Endothelial cell (in vitro differentiated cells): ENCODE data around the gene FGGY. TPM values are rescaled to one million over a fixed set of nuclear protein-coding genes. Genes with fewer than 3 reads are reported as not detected.

Source experiments
- DNase-seq: peaks from one replicate; pipeline ENCODE4 v3.0.0; 2021; ENCODE audit warnings: low spot score
- H3K27ac Mint-ChIP-seq: one replicate; pipeline ENCODE4 v1.8.0; 2021; ENCODE audit warnings: mixed read lengths, inconsistent platforms; ENCODE audit not compliant: unreplicated experiment
- H3K27me3 Mint-ChIP-seq: one replicate; pipeline ENCODE4 v1.8.0; 2021; ENCODE audit warnings: mild to moderate bottlenecking, moderate library complexity, mixed read lengths, inconsistent platforms; ENCODE audit not compliant: unreplicated experiment
- H3K36me3 Mint-ChIP-seq: one replicate; pipeline ENCODE4 v1.8.0; 2021; ENCODE audit warnings: mild to moderate bottlenecking, low read depth, mixed read lengths, inconsistent platforms; ENCODE audit not compliant: unreplicated experiment
- H3K4me1 Mint-ChIP-seq: one replicate; pipeline ENCODE4 v1.8.0; 2021; ENCODE audit warnings: mild to moderate bottlenecking, mixed read lengths, inconsistent platforms; ENCODE audit not compliant: unreplicated experiment
- H3K4me3 Mint-ChIP-seq: one replicate; pipeline ENCODE4 v1.8.0; 2021; ENCODE audit warnings: mild to moderate bottlenecking, mixed read lengths, inconsistent platforms; ENCODE audit not compliant: unreplicated experiment
- H3K9me3 Mint-ChIP-seq: one replicate; pipeline ENCODE4 v1.8.0; 2021; ENCODE audit warnings: mixed read lengths, inconsistent platforms; ENCODE audit not compliant: unreplicated experiment
- microRNA-seq: library from miRNA; unstranded; fragments of <30 nt; microRNA quantifications from one replicate; pipeline ENCODE4, GENCODE V29; 2020; ENCODE audit not compliant: unreplicated experiment
- total RNA-seq: library from RNA; stranded (reverse); fragmentation: NEBNext Ultra II Directional; extraction: Animal tissue kit (Norgen Biotek cat#: 25700); gene quantifications from one replicate; pipeline ENCODE4 v1.2.1, GENCODE V29; 2021; ENCODE audit not compliant: unreplicated experiment
- TF ChIP-seq, protein P1 (sequence below): fragments of 200-600 bp; sonication (generic); IDR thresholded peaks from one replicate; pipeline ENCODE4 v1.5.0; 2021; ENCODE audit warnings: antibody characterized with exemption; ENCODE audit not compliant: unreplicated experiment

The FGGY gene
- total RNA-seq, 1 donor from 2014 or later: 41.2 TPM

DNA sequence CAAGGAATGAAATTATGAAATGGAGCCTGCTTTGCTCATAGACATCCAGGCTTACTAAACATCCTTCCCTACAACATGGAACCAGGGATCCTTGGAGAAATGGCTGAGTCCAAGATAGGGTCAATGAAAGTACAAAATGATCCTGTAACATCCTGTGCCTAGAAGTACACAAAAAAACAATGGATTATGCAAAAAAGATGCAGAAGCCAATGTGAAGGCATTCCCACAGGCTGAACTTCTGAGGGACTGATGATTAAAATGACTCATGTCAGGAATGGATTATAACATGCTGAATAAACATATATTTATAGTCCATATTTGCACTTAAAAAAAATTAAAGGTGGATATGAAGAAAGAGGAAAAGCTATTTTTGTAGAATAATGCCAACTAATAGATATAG, 507.4 kb downstream of the FGGY start:
- H3K27ac Mint-ChIP-seq: no peak overlapping the region
- TF ChIP-seq, protein P1, sequence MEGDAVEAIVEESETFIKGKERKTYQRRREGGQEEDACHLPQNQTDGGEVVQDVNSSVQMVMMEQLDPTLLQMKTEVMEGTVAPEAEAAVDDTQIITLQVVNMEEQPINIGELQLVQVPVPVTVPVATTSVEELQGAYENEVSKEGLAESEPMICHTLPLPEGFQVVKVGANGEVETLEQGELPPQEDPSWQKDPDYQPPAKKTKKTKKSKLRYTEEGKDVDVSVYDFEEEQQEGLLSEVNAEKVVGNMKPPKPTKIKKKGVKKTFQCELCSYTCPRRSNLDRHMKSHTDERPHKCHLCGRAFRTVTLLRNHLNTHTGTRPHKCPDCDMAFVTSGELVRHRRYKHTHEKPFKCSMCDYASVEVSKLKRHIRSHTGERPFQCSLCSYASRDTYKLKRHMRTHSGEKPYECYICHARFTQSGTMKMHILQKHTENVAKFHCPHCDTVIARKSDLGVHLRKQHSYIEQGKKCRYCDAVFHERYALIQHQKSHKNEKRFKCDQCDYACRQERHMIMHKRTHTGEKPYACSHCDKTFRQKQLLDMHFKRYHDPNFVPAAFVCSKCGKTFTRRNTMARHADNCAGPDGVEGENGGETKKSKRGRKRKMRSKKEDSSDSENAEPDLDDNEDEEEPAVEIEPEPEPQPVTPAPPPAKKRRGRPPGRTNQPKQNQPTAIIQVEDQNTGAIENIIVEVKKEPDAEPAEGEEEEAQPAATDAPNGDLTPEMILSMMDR: no peak
- peaks cover 1% of the 10 kb centered on the region for H3K27me3 Mint-ChIP-seq
- H3K9me3 Mint-ChIP-seq: no peaks in the 10 kb centered on the region
- no peak overlapping the region for H3K4me3 Mint-ChIP-seq
- peaks cover 12% of the 10 kb centered on the region for H3K4me1 Mint-ChIP-seq
- H3K36me3 Mint-ChIP-seq: no peaks in the 10 kb centered on the region
- DNase-seq: no peak

DNA sequence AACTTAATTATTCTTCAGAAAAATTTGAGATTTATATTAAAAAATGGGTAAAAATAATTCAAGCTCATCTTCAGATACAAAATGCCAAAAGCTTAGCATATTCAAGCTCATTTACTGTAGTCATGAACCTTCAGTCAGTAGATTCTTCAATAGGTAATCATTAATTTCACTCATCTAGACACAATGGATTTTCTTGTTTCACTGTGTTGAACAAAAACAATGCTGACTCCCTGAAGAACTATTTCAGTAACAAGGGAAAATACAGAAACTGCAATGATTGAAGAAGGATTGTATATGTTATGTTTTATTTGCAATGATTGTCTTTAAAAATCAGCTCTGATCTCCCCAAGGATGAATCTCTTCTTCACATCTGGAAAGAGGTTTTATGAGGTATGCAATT, 508.7 kb downstream of the FGGY start:
- no peaks in the 10 kb centered on the region for H3K36me3 Mint-ChIP-seq
- TF ChIP-seq, protein P1: no peak
- H3K4me1 Mint-ChIP-seq: peaks cover 12% of the 10 kb centered on the region
- no peak overlapping the region for H3K27ac Mint-ChIP-seq
- peaks cover 1% of the 10 kb centered on the region for H3K27me3 Mint-ChIP-seq
- no peak for DNase-seq
- H3K9me3 Mint-ChIP-seq: no peaks in the 10 kb centered on the region
- H3K4me3 Mint-ChIP-seq: no peak overlapping the region

Small RNA genes lying within 50 kb of the gene (microRNA-seq; reads per million reads assigned to microRNA genes)
- not detected for gene MIR4711
